HCT116 (cell line): Measurements from ENCODE around the gene TAMALIN. TPM values are rescaled to one million over a fixed set of nuclear protein-coding genes. Genes with fewer than 3 reads are reported as not detected.

Source experiments
- ATAC-seq: fragments of 200-7000 bp; cut with Tn5 transposase; 2 replicates; pipeline ENCODE4 v1.9.1; 2020; ENCODE audit warnings: mild to moderate bottlenecking, moderate library complexity
- BruUV-seq: library from RNA; stranded (reverse); fragments of 400-500 nt; replicated peaks from 2 replicates; lab custom pipeline; 2021; lab: Mats Ljungman, UMichigan
- CTCF ChIA-PET: fragments of 300-600 bp; sonication (Branson Sonifier 250); formaldehyde crosslinking; loops from one replicate; lab custom pipeline; 2021; ENCODE audit warnings: antibody characterized with exemption; lab: Charles Lee
- POLR2A ChIA-PET: fragments of 300-600, 350-600 bp; sonication (Branson Sonifier 250); formaldehyde crosslinking; loops from one replicate; lab custom pipeline; 2021; ENCODE audit warnings: antibody characterized with exemption; lab: Charles Lee
- RAD21 ChIA-PET, 2 experiments: fragments of 300-600 bp; sonication (Branson Sonifier 250); formaldehyde crosslinking; loops; one replicate each; lab custom pipeline; 2023; ENCODE audit warnings: low total read pairs in 2 of 2; ENCODE audit not compliant: uncharacterized antibody in 2 of 2, unreplicated experiment in 2 of 2, low non-redundant PET in 1 of 2; lab: Charles Lee
- DNase-seq: peaks from one replicate; pipeline ENCODE4 v3.0.0-alpha.2; 2010; ENCODE audit warnings: low read depth, low spot score
- H2AFZ ChIP-seq: fragments of 200-600 bp; shearing (Covaris generic), sonication (generic); 2 replicates; pipeline ENCODE4 v1.6.1; 2017; ENCODE audit warnings: low read depth, mixed run types, mixed read lengths, antibody characterized with exemption, low read length; ENCODE audit not compliant: poor library complexity, severe bottlenecking
- H3K27ac ChIP-seq: 2 replicates; pipeline ENCODE4 v1.5.1; 2012; ENCODE audit warnings: low read depth, low read length
- H3K27me3 ChIP-seq: fragments of 200-600 bp; sonication (generic); 2 replicates; pipeline ENCODE4 v1.6.1; 2016; ENCODE audit warnings: mixed run types, low read length, mixed read lengths; ENCODE audit not compliant: insufficient read depth
- H3K36me3 ChIP-seq, 2 experiments: fragments of 200-500 bp in 1 of 2; fragments of 200-600 bp in 1 of 2; sonication (Bioruptor generic) in 1 of 2; sonication (generic) in 1 of 2; 2 replicates each; pipeline versions ENCODE4 v1.5.1 to v1.6.1; 2014 to 2016; ENCODE audit warnings: low read length in 2 of 2, inconsistent platforms in 1 of 2, mixed read lengths in 1 of 2, mixed run types in 1 of 2; ENCODE audit not compliant: insufficient read depth in 2 of 2, control insufficient read depth in 1 of 2
- H3K4me1 ChIP-seq, 2 experiments: fragments of 200-600 bp in 1 of 2; sonication (generic) in 1 of 2; 2 replicates each; pipeline versions ENCODE4 v1.5.1 to v1.6.1; 2012 to 2017; ENCODE audit warnings: low read length in 2 of 2, inconsistent platforms in 1 of 2, mild to moderate bottlenecking in 1 of 2, mixed read lengths in 1 of 2, mixed run types in 1 of 2, moderate library complexity in 1 of 2; ENCODE audit not compliant: insufficient read depth in 2 of 2, control insufficient read depth in 1 of 2
- H3K4me2 ChIP-seq: fragments of 200-600 bp; sonication (generic); 2 replicates; pipeline ENCODE4 v1.6.1; 2017; ENCODE audit warnings: mixed run types, low read length, mixed read lengths
- H3K4me3 ChIP-seq, 2 experiments: fragments of 200-600 bp in 1 of 2; sonication (generic) in 1 of 2; replicated peaks in 1 of 2; 2 replicates each; pipeline ENCODE4 v1.5.1; 2011 to 2016; ENCODE audit warnings: low read length in 2 of 2, control low read depth in 1 of 2, low read depth in 1 of 2, mild to moderate bottlenecking in 1 of 2, mixed read lengths in 1 of 2, mixed run types in 1 of 2
- H3K79me2 ChIP-seq: fragments of 200-600 bp; sonication (generic); 2 replicates; pipeline ENCODE4 v1.6.1; 2017; ENCODE audit warnings: mild to moderate bottlenecking, mixed run types, low read length, moderate library complexity, mixed read lengths; ENCODE audit not compliant: insufficient read depth
- H3K9ac ChIP-seq: fragments of 200-600 bp; sonication (generic); 2 replicates; pipeline ENCODE4 v1.6.1; 2016; ENCODE audit warnings: low read length, mixed read lengths
- H3K9me2 ChIP-seq: fragments of 200-600 bp; sonication (generic), shearing (Covaris generic); 2 replicates; pipeline ENCODE4 v1.6.1; 2017; ENCODE audit warnings: mixed run types, mild to moderate bottlenecking, moderate library complexity; ENCODE audit not compliant: insufficient read depth
- H3K9me3 ChIP-seq, 2 experiments: fragments of 200-500 bp in 1 of 2; fragments of 200-600 bp in 1 of 2; sonication (Bioruptor generic) in 1 of 2; sonication (generic) in 1 of 2; 2 replicates each; pipeline ENCODE4 v1.6.1; 2014 to 2017; ENCODE audit warnings: low read length in 2 of 2, mixed read lengths in 2 of 2, inconsistent platforms in 1 of 2, low read depth in 1 of 2, mild to moderate bottlenecking in 1 of 2, mixed run types in 1 of 2, moderate library complexity in 1 of 2; ENCODE audit not compliant: control insufficient read depth in 1 of 2, insufficient read depth in 1 of 2
- H4K20me1 ChIP-seq: fragments of 200-600 bp; sonication (generic), shearing (Covaris generic); 2 replicates; pipeline ENCODE4 v1.6.1; 2017; ENCODE audit warnings: mixed run types, mild to moderate bottlenecking, moderate library complexity; ENCODE audit not compliant: insufficient read depth
- CEBPB ChIP-seq: IDR thresholded peaks from 2 replicates; pipeline ENCODE4 v1.6.1; 2012; ENCODE audit warnings: low read depth
- EZH2 ChIP-seq: fragments of 200-600 bp; sonication (generic); IDR thresholded peaks from 2 replicates; pipeline ENCODE4 v1.6.1; 2017; ENCODE audit warnings: antibody characterized with exemption, mixed run types
- REST ChIP-seq: IDR thresholded peaks from 2 replicates; pipeline ENCODE4 v1.6.1; 2012; ENCODE audit warnings: low read depth
- SIN3A ChIP-seq: IDR thresholded peaks from 2 replicates; pipeline ENCODE4 v1.6.1; 2012; ENCODE audit warnings: low read depth
- TCF7L2 ChIP-seq: IDR thresholded peaks from 2 replicates; pipeline ENCODE4 v1.7.0; 2011; ENCODE audit warnings: borderline replicate concordance, inconsistent platforms; ENCODE audit not compliant: insufficient read depth, insufficient read length; ENCODE audit errors: extremely low read depth
- ZBTB33 ChIP-seq: IDR thresholded peaks from 2 replicates; pipeline ENCODE4 v1.6.1; 2011; ENCODE audit warnings: mild to moderate bottlenecking, low read length, moderate library complexity; ENCODE audit not compliant: insufficient replicate concordance; ENCODE audit errors: extremely low read depth
- ZFX ChIP-seq: fragments of 450-650 bp; IDR thresholded peaks from 2 replicates; pipeline ENCODE4 v1.6.1; 2017
- intact Hi-C: fragments of 100-400 bp; cut with micrococcal nuclease; formaldehyde crosslinking; loops from 2 replicates; pipeline ENCODE4 v1.10.0; 2022
- total RNA-seq: library from RNA; stranded (reverse); gene quantifications from one replicate; pipeline ENCODE4 v1.2.1, GENCODE V29; 2021; ENCODE audit not compliant: unreplicated experiment
- TF ChIP-seq, protein P1 (sequence below), 3 experiments: fragments of 200-600 bp in 1 of 3; sonication (generic) in 1 of 3; IDR thresholded peaks in 2 of 3; conservative IDR thresholded peaks in 1 of 3; 2 replicates each; pipeline ENCODE4 v1.5.1; 2012 to 2017; ENCODE audit warnings: low read depth in 2 of 3, low read length in 2 of 3, antibody characterized with exemption in 1 of 3, borderline replicate concordance in 1 of 3, control low read depth in 1 of 3, mild to moderate bottlenecking in 1 of 3, mixed read lengths in 1 of 3, mixed run types in 1 of 3, moderate library complexity in 1 of 3; ENCODE audit not compliant: insufficient read depth in 1 of 3

Gene TAMALIN
- total RNA-seq, 1 experiment from 2014 or later, result 1.1 TPM

GRCh38 chr12:52038447-52038846 lies 31.7 kb downstream of the TAMALIN start:
- Histone ChIP-seq H3K27ac (no peak overlapping the region), H3K36me3 (no peaks in the 10 kb centered on the region), H2AFZ (no peak overlapping the region), H3K9me3 (no peaks in the 10 kb centered on the region), H3K4me2 (peak overlapping the region; percentile 93), H3K27me3 (no peaks in the 10 kb centered on the region), H3K4me1 (peaks cover 8 to 30% of the 10 kb centered on the region in 2 experiments), H3K4me3 (0 out of 4 replicates have a peak overlapping the region, but pooled peaks of 1 of the 2 experiments have one; percentile 77), H4K20me1 (no peaks in the 10 kb centered on the region), H3K9ac (peak overlapping the region; percentile 96), H3K79me2 (peaks cover 26% of the 10 kb centered on the region), H3K9me2 (no peaks in the 10 kb centered on the region)
- intact Hi-C loops, result no loop called here
- POLR2A ChIA-PET, result interaction anchor here (1.0 to 1.5 kb wide), 2 partner anchors 9 to 12 kb away, joined by 3 to 7 read pairs; partner anchors contain the start of gene NR4A1
- ATAC-seq (no peak), DNase-seq (no peak)
- CTCF ChIA-PET, result interaction anchor here (1.5 kb wide), 1 partner anchor 30 kb away, joined by 5 read pairs; no protein-coding TSS in a partner anchor
- BruUV-seq, result TSS peak; percentile 53
- RAD21 ChIA-PET, result no interaction called here
- no peak for TF ChIP-seq ZFX
- TF ChIP-seq, protein P1, sequence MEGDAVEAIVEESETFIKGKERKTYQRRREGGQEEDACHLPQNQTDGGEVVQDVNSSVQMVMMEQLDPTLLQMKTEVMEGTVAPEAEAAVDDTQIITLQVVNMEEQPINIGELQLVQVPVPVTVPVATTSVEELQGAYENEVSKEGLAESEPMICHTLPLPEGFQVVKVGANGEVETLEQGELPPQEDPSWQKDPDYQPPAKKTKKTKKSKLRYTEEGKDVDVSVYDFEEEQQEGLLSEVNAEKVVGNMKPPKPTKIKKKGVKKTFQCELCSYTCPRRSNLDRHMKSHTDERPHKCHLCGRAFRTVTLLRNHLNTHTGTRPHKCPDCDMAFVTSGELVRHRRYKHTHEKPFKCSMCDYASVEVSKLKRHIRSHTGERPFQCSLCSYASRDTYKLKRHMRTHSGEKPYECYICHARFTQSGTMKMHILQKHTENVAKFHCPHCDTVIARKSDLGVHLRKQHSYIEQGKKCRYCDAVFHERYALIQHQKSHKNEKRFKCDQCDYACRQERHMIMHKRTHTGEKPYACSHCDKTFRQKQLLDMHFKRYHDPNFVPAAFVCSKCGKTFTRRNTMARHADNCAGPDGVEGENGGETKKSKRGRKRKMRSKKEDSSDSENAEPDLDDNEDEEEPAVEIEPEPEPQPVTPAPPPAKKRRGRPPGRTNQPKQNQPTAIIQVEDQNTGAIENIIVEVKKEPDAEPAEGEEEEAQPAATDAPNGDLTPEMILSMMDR (IDR thresholded peaks at IDR 0.05 in 2 of 3, conservative IDR thresholded peaks at IDR 0.05 in 1 of 3; ENCODE audit: borderline replicate concordance in 1 of 3, insufficient read depth in 1 of 3, low read depth in 2 of 3, low read length in 2 of 3), result no peak
- no peak for TF ChIP-seq REST
- TF ChIP-seq CEBPB, result no peak
- no peak for TF ChIP-seq ZBTB33
- TF ChIP-seq TCF7L2, result no peak
- TF ChIP-seq EZH2, result no peak
- TF ChIP-seq SIN3A, result no peak
